Measurements from ENCODE around the gene EVI5.
"Not testable (repeated sequence)": the region's sequence is repeated elsewhere in the genome, so short reads cannot be mapped to it uniquely, and the experiment has no call there.

- TF ChIP-seq CTCF (IDR thresholded peaks at IDR 0.05), result peak in 4 of 7 experiments; percentile 9 to 48 (median 23)
- not testable (repeated sequence) for TF ChIP-seq POLR2A (IDR thresholded peaks at IDR 0.05)
Observed at GRCh38 chr1:92783550-92783949, 1.4 kb downstream of the EVI5 start.

Data from body of pancreas (tissue), 4 donors.